ENCODE measurements around the gene LAMB1. TPM values are rescaled to one million over a fixed set of nuclear protein-coding genes. Genes with fewer than 3 reads are reported as not detected.

Gene LAMB1
- total and polyA plus RNA-seq, 2 of the 13 experiments (the other 11 are each of a cell fraction or from before 2014, with no cell fraction given): 109 to 124 TPM

GRCh38 chr7:107972075-107972482 lies 30.9 kb downstream of the LAMB1 start (continued):
- TF ChIP-seq ZNF33A (CRISPR knock-in tag; IDR thresholded peaks at IDR 0.05; ENCODE audit: borderline replicate concordance): no peak
- no peak for TF ChIP-seq ZNF414 (CRISPR knock-in tag; IDR thresholded peaks at IDR 0.05)
- no peak for TF ChIP-seq POLR2AphosphoS5 (IDR thresholded peaks at IDR 0.05; ENCODE audit: low read depth, low read length)
- TF ChIP-seq ZNF280D (CRISPR knock-in tag; IDR thresholded peaks at IDR 0.05): no peak
- TF ChIP-seq ETS1 (CRISPR knock-in tag; IDR thresholded peaks at IDR 0.05): no peak
- TF ChIP-seq, protein P1, sequence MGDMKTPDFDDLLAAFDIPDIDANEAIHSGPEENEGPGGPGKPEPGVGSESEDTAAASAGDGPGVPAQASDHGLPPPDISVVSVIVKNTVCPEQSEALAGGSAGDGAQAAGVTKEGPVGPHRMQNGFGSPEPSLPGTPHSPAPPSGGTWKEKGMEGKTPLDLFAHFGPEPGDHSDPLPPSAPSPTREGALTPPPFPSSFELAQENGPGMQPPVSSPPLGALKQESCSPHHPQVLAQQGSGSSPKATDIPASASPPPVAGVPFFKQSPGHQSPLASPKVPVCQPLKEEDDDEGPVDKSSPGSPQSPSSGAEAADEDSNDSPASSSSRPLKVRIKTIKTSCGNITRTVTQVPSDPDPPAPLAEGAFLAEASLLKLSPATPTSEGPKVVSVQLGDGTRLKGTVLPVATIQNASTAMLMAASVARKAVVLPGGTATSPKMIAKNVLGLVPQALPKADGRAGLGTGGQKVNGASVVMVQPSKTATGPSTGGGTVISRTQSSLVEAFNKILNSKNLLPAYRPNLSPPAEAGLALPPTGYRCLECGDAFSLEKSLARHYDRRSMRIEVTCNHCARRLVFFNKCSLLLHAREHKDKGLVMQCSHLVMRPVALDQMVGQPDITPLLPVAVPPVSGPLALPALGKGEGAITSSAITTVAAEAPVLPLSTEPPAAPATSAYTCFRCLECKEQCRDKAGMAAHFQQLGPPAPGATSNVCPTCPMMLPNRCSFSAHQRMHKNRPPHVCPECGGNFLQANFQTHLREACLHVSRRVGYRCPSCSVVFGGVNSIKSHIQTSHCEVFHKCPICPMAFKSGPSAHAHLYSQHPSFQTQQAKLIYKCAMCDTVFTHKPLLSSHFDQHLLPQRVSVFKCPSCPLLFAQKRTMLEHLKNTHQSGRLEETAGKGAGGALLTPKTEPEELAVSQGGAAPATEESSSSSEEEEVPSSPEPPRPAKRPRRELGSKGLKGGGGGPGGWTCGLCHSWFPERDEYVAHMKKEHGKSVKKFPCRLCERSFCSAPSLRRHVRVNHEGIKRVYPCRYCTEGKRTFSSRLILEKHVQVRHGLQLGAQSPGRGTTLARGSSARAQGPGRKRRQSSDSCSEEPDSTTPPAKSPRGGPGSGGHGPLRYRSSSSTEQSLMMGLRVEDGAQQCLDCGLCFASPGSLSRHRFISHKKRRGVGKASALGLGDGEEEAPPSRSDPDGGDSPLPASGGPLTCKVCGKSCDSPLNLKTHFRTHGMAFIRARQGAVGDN (CRISPR knock-in tag; IDR thresholded peaks at IDR 0.05): no peak
- no peak for TF ChIP-seq HNRNPL (IDR thresholded peaks at IDR 0.05; ENCODE audit: low read depth, low read length)
- no peak for TF ChIP-seq ZNF180 (CRISPR knock-in tag; IDR thresholded peaks at IDR 0.05; ENCODE audit: borderline replicate concordance, low read depth)
- TF ChIP-seq TARDBP (CRISPR knock-in tag; IDR thresholded peaks at IDR 0.05): peak; percentile 52; the same call in 1 of the 2 replicates
- TF ChIP-seq, protein P2, sequence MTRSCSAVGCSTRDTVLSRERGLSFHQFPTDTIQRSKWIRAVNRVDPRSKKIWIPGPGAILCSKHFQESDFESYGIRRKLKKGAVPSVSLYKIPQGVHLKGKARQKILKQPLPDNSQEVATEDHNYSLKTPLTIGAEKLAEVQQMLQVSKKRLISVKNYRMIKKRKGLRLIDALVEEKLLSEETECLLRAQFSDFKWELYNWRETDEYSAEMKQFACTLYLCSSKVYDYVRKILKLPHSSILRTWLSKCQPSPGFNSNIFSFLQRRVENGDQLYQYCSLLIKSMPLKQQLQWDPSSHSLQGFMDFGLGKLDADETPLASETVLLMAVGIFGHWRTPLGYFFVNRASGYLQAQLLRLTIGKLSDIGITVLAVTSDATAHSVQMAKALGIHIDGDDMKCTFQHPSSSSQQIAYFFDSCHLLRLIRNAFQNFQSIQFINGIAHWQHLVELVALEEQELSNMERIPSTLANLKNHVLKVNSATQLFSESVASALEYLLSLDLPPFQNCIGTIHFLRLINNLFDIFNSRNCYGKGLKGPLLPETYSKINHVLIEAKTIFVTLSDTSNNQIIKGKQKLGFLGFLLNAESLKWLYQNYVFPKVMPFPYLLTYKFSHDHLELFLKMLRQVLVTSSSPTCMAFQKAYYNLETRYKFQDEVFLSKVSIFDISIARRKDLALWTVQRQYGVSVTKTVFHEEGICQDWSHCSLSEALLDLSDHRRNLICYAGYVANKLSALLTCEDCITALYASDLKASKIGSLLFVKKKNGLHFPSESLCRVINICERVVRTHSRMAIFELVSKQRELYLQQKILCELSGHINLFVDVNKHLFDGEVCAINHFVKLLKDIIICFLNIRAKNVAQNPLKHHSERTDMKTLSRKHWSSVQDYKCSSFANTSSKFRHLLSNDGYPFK (CRISPR knock-in tag; IDR thresholded peaks at IDR 0.05; ENCODE audit: borderline replicate concordance): no peak
- TF ChIP-seq NFE2 (CRISPR knock-in tag; IDR thresholded peaks at IDR 0.05): no peak
- TF ChIP-seq ZNF572 (CRISPR knock-in tag; IDR thresholded peaks at IDR 0.05): no peak
- TF ChIP-seq KDM6A (CRISPR knock-in tag; IDR thresholded peaks at IDR 0.05; ENCODE audit: low read depth): peak; percentile 76
- no peak for TF ChIP-seq RFX3 (CRISPR knock-in tag; IDR thresholded peaks at IDR 0.05)

Data from HepG2 (cell line).